Measurements from ENCODE around the gene DNLZ. TPM values are rescaled to one million over a fixed set of nuclear protein-coding genes. Genes with fewer than 3 reads are reported as not detected.

The DNLZ gene
- total and polyA plus RNA-seq, 2 donors (not counting 1 experiment from before 2014, with no cell fraction given) = 23.0 to 42.0 TPM

DNA sequence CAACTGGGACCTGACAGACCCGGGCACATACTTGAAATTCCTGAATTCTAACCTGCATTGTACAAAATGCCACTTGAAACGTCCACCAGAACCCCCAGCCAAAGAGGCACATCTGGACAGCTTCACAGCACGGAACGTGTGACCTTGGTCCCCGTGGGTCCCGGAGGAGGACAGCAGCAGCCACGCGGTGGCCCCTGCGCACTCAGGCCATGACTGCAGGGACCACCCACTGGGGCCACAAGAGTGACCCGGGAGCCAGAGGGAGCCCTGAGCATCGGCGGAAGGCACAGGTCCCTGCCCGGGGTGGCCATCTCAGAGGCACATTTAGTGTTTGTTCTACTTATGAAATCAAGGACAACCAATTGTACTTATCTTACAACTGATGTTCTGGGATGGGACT lies 38.5 kb upstream of the DNLZ start:
- Histone ChIP-seq H3K9ac (ENCODE audit: low read length) (no peak overlapping the region), H2AFZ (ENCODE audit: insufficient read depth, low read depth, low read length, poor library complexity, severe bottlenecking) (no peak overlapping the region), H3K4me3 (ENCODE audit: control extremely low read depth in 1 of 5, extremely low read depth in 1 of 5, insufficient read depth in 1 of 5, low read depth in 2 of 5, low read length in 4 of 5) (no peak overlapping the region), H3K79me2 (ENCODE audit: control insufficient read depth, insufficient read depth, low read length) (peaks cover 50% of the 10 kb centered on the region), H3K4me2 (replicated peaks; ENCODE audit: low read depth, low read length, poor library complexity, severe bottlenecking) (no peak overlapping the region), H4K20me1 (ENCODE audit: control insufficient read depth, insufficient read depth, low read length, poor library complexity, severe bottlenecking) (peaks cover 25% of the 10 kb centered on the region), H3K27me3 (replicated peaks in 1 of 4; ENCODE audit: control extremely low read depth in 1 of 4, control insufficient read depth in 3 of 4, insufficient read depth in 4 of 4, low read length in 3 of 4) (no peaks in the 10 kb centered on the region), H3K9me3 (ENCODE audit: control extremely low read depth in 1 of 3, control insufficient read depth in 2 of 3, insufficient read depth in 1 of 3, low read length in 2 of 3) (no peaks in the 10 kb centered on the region), H3K27ac (ENCODE audit: low read length in 2 of 2) (no peak overlapping the region), H3K4me1 (ENCODE audit: control insufficient read depth in 2 of 2, insufficient read depth in 2 of 2, low read length in 2 of 2) (peaks cover 39 to 44% of the 10 kb centered on the region in 2 donors), H3K36me3 (replicated peaks in 1 of 2; ENCODE audit: control extremely low read depth in 1 of 2, control insufficient read depth in 1 of 2, extremely low read depth in 1 of 2, insufficient read depth in 2 of 2, low read length in 1 of 2) (peaks cover 1 to 27% of the 10 kb centered on the region in 2 experiments)
- no peak overlapping the region for H3K4me3 Mint-ChIP-seq
- H3K4me1 Mint-ChIP-seq = peaks cover 48% of the 10 kb centered on the region
- DNase-seq (no peak), ATAC-seq (ENCODE audit: low read depth) (no peak)
- CTCF ChIA-PET = interaction anchor here (1.8 to 2.5 kb wide), 2 partner anchors 7 to 39 kb away, joined by 6 to 16 read pairs; partner anchors contain the start of genes DNLZ, ENTR1 and PMPCA
- no peak overlapping the region for H3K27ac Mint-ChIP-seq
- TF ChIP-seq, protein P1, sequence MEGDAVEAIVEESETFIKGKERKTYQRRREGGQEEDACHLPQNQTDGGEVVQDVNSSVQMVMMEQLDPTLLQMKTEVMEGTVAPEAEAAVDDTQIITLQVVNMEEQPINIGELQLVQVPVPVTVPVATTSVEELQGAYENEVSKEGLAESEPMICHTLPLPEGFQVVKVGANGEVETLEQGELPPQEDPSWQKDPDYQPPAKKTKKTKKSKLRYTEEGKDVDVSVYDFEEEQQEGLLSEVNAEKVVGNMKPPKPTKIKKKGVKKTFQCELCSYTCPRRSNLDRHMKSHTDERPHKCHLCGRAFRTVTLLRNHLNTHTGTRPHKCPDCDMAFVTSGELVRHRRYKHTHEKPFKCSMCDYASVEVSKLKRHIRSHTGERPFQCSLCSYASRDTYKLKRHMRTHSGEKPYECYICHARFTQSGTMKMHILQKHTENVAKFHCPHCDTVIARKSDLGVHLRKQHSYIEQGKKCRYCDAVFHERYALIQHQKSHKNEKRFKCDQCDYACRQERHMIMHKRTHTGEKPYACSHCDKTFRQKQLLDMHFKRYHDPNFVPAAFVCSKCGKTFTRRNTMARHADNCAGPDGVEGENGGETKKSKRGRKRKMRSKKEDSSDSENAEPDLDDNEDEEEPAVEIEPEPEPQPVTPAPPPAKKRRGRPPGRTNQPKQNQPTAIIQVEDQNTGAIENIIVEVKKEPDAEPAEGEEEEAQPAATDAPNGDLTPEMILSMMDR (IDR thresholded peaks at IDR 0.05) = no peak
- no peak for TF ChIP-seq EZH2 (IDR thresholded peaks at IDR 0.05; ENCODE audit: borderline replicate concordance, insufficient read depth, low read depth, low read length, poor library complexity, severe bottlenecking)
- POLR2A ChIA-PET = no interaction called here
- intact Hi-C loops (cut with micrococcal nuclease) = loop anchor here (5.0 kb wide), 1 partner anchor 160 kb away; no protein-coding TSS in a partner anchor
- H3K9me3 Mint-ChIP-seq (ENCODE audit: insufficient read depth) = no peaks in the 10 kb centered on the region
- whole genome bisulfite sequencing (ENCODE audit: insufficient coverage) = 97% methylated on average over 9 of the region's 13 CpGs
- H3K27me3 Mint-ChIP-seq = no peaks in the 10 kb centered on the region

DNA sequence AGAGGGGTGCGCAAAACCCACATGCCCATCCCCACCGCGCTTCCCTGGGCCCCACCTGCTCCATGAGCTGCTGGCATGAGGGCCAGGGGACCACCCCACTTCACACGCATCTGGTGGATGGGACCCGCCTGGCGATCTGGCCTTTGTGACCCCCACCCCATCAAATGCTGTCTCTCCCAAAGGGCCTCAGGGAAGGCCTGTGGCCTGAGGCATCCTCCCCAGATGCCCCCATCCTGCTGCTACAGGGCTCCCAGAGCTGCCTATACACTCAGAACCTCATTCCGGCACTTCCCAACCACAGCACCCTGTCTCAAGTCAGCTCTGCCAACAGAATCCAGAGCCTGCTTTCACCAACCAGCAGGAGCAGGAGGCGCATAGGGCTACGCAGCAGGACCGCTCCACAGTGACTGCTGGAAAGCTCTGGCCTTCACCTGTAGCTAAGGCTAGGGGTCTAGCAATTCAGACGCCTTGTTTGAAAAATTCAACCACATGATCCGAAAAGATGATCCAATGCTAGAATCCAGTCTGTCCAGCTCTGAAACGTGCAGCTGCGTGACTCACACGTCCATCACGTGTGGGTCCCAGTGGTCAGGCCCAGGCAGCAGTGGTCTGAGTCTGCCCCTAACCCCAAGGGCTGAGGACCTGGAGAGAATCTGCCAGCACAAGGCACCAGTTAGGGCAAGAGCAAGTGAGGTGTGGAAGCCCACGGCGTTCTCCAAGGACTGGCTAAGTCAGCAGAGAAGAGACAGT lies 37.8 kb upstream of the DNLZ start:
- Histone ChIP-seq H3K9me3 (ENCODE audit: control extremely low read depth in 1 of 3, control insufficient read depth in 2 of 3, insufficient read depth in 1 of 3, low read length in 2 of 3) (no peaks in the 10 kb centered on the region), H3K79me2 (ENCODE audit: control insufficient read depth, insufficient read depth, low read length) (peaks cover 51% of the 10 kb centered on the region), H3K4me2 (replicated peaks; ENCODE audit: low read depth, low read length, poor library complexity, severe bottlenecking) (no peak overlapping the region), H3K27me3 (replicated peaks in 1 of 4; ENCODE audit: control extremely low read depth in 1 of 4, control insufficient read depth in 3 of 4, insufficient read depth in 4 of 4, low read length in 3 of 4) (no peaks in the 10 kb centered on the region), H3K9ac (ENCODE audit: low read length) (no peak overlapping the region), H3K4me1 (ENCODE audit: control insufficient read depth in 2 of 2, insufficient read depth in 2 of 2, low read length in 2 of 2) (peaks cover 39 to 44% of the 10 kb centered on the region in 2 donors), H3K4me3 (ENCODE audit: control extremely low read depth in 1 of 5, extremely low read depth in 1 of 5, insufficient read depth in 1 of 5, low read depth in 2 of 5, low read length in 4 of 5) (no peak overlapping the region), H3K36me3 (replicated peaks in 1 of 2; ENCODE audit: control extremely low read depth in 1 of 2, control insufficient read depth in 1 of 2, extremely low read depth in 1 of 2, insufficient read depth in 2 of 2, low read length in 1 of 2) (peaks cover 1 to 31% of the 10 kb centered on the region in 2 experiments), H2AFZ (ENCODE audit: insufficient read depth, low read depth, low read length, poor library complexity, severe bottlenecking) (no peak overlapping the region), H4K20me1 (ENCODE audit: control insufficient read depth, insufficient read depth, low read length, poor library complexity, severe bottlenecking) (peaks cover 25% of the 10 kb centered on the region), H3K27ac (ENCODE audit: low read length in 2 of 2) (no peak overlapping the region)
- ChIA-PET POLR2A (interaction anchor here (1.3 to 1.6 kb wide), 2 partner anchors 8 to 10 kb away, joined by 3 to 5 read pairs; partner anchors contain the start of genes ENTR1 and PMPCA), CTCF (interaction anchor here (1.0 to 2.5 kb wide), 4 partner anchors 8 to 231 kb away, joined by 4 to 16 read pairs (median 6); partner anchors contain the start of genes DNLZ, ENTR1 and PMPCA)
- intact Hi-C loops (cut with micrococcal nuclease) = loop anchor here (2.0 to 5.0 kb wide), 3 partner anchors 81 to 435 kb away; partner anchors contain the start of gene SEC16A
- H3K4me3 Mint-ChIP-seq = peak overlapping the region; percentile 34
- peaks cover 48% of the 10 kb centered on the region for H3K4me1 Mint-ChIP-seq
- H3K27me3 Mint-ChIP-seq = no peaks in the 10 kb centered on the region
- TF ChIP-seq, protein P1 (IDR thresholded peaks at IDR 0.05) = no peak
- no peak for TF ChIP-seq EZH2 (IDR thresholded peaks at IDR 0.05; ENCODE audit: borderline replicate concordance, insufficient read depth, low read depth, low read length, poor library complexity, severe bottlenecking)
- no peaks in the 10 kb centered on the region for H3K9me3 Mint-ChIP-seq (ENCODE audit: insufficient read depth)
- DNase-seq (no peak), ATAC-seq (ENCODE audit: low read depth) (no peak)
- no peak overlapping the region for H3K27ac Mint-ChIP-seq
- 96% methylated on average over 18 of the region's 18 CpGs for WGBS (ENCODE audit: insufficient coverage)
